Natural killer cell treated with Interleukin-12 subunit alpha and Interleukin-12 subunit beta and Interleukin-15 and Interleukin-18, amount 100 ng/mL, for 72 hours (primary cell): ENCODE data around the gene FBXO21. TPM values are rescaled to one million over a fixed set of nuclear protein-coding genes. Genes with fewer than 3 reads are reported as not detected.
A peak's percentile ranks its signal among the peaks of the same experiment; 100 is the strongest.

Source experiments
- ATAC-seq, 2 donors: fragments of 150-1000 bp; cut with Tn5 transposase in 1 of 2; sonication (Bioruptor Pico), chemical (Tn5 transposase) in 1 of 2; 2 replicates each; pipeline ENCODE4 v1.10.0; 2021
- DNase-seq: peaks from one replicate; pipeline ENCODE4 v3.0.0; 2022; ENCODE audit warnings: low spot score
- H3K27ac Mint-ChIP-seq, 2 donors: 1 replicate in 1 of 2; 2 replicates in 1 of 2; pipeline ENCODE4 v1.8.0; 2022; ENCODE audit warnings: mixed read lengths in 2 of 2, mild to moderate bottlenecking in 1 of 2, moderate library complexity in 1 of 2
- H3K27me3 Mint-ChIP-seq, 2 donors: 1 replicate in 1 of 2; 2 replicates in 1 of 2; pipeline ENCODE4 v1.8.0; 2022; ENCODE audit warnings: mixed read lengths in 2 of 2
- H3K36me3 Mint-ChIP-seq: one replicate; pipeline ENCODE4 v1.8.0; 2022; ENCODE audit warnings: mixed read lengths
- H3K4me1 Mint-ChIP-seq, 2 donors: 1 replicate in 1 of 2; 2 replicates in 1 of 2; pipeline ENCODE4 v1.8.0; 2022; ENCODE audit warnings: low read depth in 2 of 2, mixed read lengths in 2 of 2, mild to moderate bottlenecking in 1 of 2
- H3K4me3 Mint-ChIP-seq: one replicate; pipeline ENCODE4 v1.8.0; 2022; ENCODE audit warnings: mixed read lengths
- H3K9me3 Mint-ChIP-seq: 2 replicates; pipeline ENCODE4 v1.8.0; 2022; ENCODE audit warnings: mixed read lengths
- total RNA-seq, 2 donors: library from RNA; stranded (reverse); gene quantifications; one replicate each; pipeline ENCODE4 v1.2.3, GENCODE V29; 2022

Gene FBXO21
- total RNA-seq, 2 donors from 2014 or later: 30.4 to 37.7 TPM

- H3K9me3 Mint-ChIP-seq: no peaks in the 10 kb centered on the region
- no peaks in the 10 kb centered on the region for H3K27me3 Mint-ChIP-seq
- H3K4me1 Mint-ChIP-seq: peaks cover 14 to 18% of the 10 kb centered on the region in 2 donors
- ATAC-seq (no peak), DNase-seq (no peak)
- peak overlapping the region in 1 of 2 donors; percentile 40 for H3K27ac Mint-ChIP-seq
- no peak overlapping the region for H3K4me3 Mint-ChIP-seq
- H3K36me3 Mint-ChIP-seq: peaks cover 5% of the 10 kb centered on the region
Measured at GRCh38 chr12:117151403-117152031, 38.8 kb downstream of the FBXO21 start.

GRCh38 chr12:117149431-117149830, 40.8 kb downstream of the FBXO21 start:
- no peak overlapping the region for H3K4me3 Mint-ChIP-seq
- DNase-seq: no peak
- no peak overlapping the region for H3K27ac Mint-ChIP-seq
- peaks cover 17 to 18% of the 10 kb centered on the region in 2 donors for H3K4me1 Mint-ChIP-seq
- no peak for ATAC-seq
- H3K36me3 Mint-ChIP-seq: no peaks in the 10 kb centered on the region
- no peaks in the 10 kb centered on the region for H3K9me3 Mint-ChIP-seq
- H3K27me3 Mint-ChIP-seq: no peaks in the 10 kb centered on the region

GRCh38 chr12:117148642-117149041, 41.6 kb downstream of the FBXO21 start:
- ATAC-seq: no peak
- H3K4me3 Mint-ChIP-seq: no peak overlapping the region

GRCh38 chr12:117147639-117148038, 42.6 kb downstream of the FBXO21 start:
- H3K4me1 Mint-ChIP-seq: peaks cover 13 to 17% of the 10 kb centered on the region in 2 donors
- H3K27ac Mint-ChIP-seq: peak overlapping the region in 1 of 2 donors; percentile 4
- H3K36me3 Mint-ChIP-seq: no peaks in the 10 kb centered on the region
- ATAC-seq (no peak), DNase-seq (no peak)
- H3K9me3 Mint-ChIP-seq: no peaks in the 10 kb centered on the region
- H3K4me3 Mint-ChIP-seq: no peak overlapping the region
- H3K27me3 Mint-ChIP-seq: no peaks in the 10 kb centered on the region

More at GRCh38 chr12:117148642-117149041, 41.6 kb downstream of the FBXO21 start:
- no peak for DNase-seq
- no peaks in the 10 kb centered on the region for H3K9me3 Mint-ChIP-seq
- peaks cover 17 to 18% of the 10 kb centered on the region in 2 donors for H3K4me1 Mint-ChIP-seq
- no peak overlapping the region for H3K27ac Mint-ChIP-seq
- no peaks in the 10 kb centered on the region for H3K27me3 Mint-ChIP-seq
- no peaks in the 10 kb centered on the region for H3K36me3 Mint-ChIP-seq

- Mint-ChIP-seq H3K36me3 (no peaks in the 10 kb centered on the region), H3K27ac (no peak overlapping the region), H3K27me3 (no peaks in the 10 kb centered on the region), H3K4me1 (peaks cover 5 to 6% of the 10 kb centered on the region in 2 donors), H3K4me3 (no peak overlapping the region), H3K9me3 (no peaks in the 10 kb centered on the region)
- ATAC-seq (no peak), DNase-seq (no peak)
Measured at GRCh38 chr12:117145597-117146154, 44.6 kb downstream of the FBXO21 start.

- H3K27ac Mint-ChIP-seq: no peak overlapping the region
- no peak for ATAC-seq
- no peaks in the 10 kb centered on the region for H3K36me3 Mint-ChIP-seq
Measured at GRCh38 chr12:117144599-117144998, 45.7 kb downstream of the FBXO21 start.

GRCh38 chr12:117143008-117143532, 47.2 kb downstream of the FBXO21 start:
- H3K27ac Mint-ChIP-seq: no peak overlapping the region
- no peak for ATAC-seq

More at GRCh38 chr12:117144599-117144998, 45.7 kb downstream of the FBXO21 start:
- no peak for DNase-seq
- Mint-ChIP-seq H3K9me3 (no peaks in the 10 kb centered on the region), H3K27me3 (no peaks in the 10 kb centered on the region), H3K4me1 (peaks cover 0 to 3% of the 10 kb centered on the region in 2 donors), H3K4me3 (no peak overlapping the region)

GRCh38 chr12:117142094-117142493, 48.2 kb downstream of the FBXO21 start:
- Mint-ChIP-seq H3K27ac (no peak overlapping the region), H3K27me3 (no peaks in the 10 kb centered on the region), H3K4me1 (peaks cover 0 to 3% of the 10 kb centered on the region in 2 donors), H3K4me3 (no peak overlapping the region), H3K9me3 (no peaks in the 10 kb centered on the region), H3K36me3 (no peaks in the 10 kb centered on the region)
- DNase-seq (no peak), ATAC-seq (no peak)

More at GRCh38 chr12:117143008-117143532, 47.2 kb downstream of the FBXO21 start:
- DNase-seq: no peak
- Mint-ChIP-seq H3K27me3 (no peaks in the 10 kb centered on the region), H3K4me1 (peaks cover 0 to 3% of the 10 kb centered on the region in 2 donors), H3K9me3 (no peaks in the 10 kb centered on the region), H3K4me3 (no peak overlapping the region), H3K36me3 (no peaks in the 10 kb centered on the region)

GRCh38 chr12:117141097-117141898, 49.0 kb downstream of the FBXO21 start:
- Mint-ChIP-seq H3K27ac (no peak overlapping the region), H3K4me1 (peaks cover 0 to 3% of the 10 kb centered on the region in 2 donors), H3K4me3 (no peak overlapping the region), H3K9me3 (no peaks in the 10 kb centered on the region), H3K27me3 (no peaks in the 10 kb centered on the region), H3K36me3 (no peaks in the 10 kb centered on the region)
- no peak for ATAC-seq
- no peak for DNase-seq

- Mint-ChIP-seq H3K9me3 (no peaks in the 10 kb centered on the region), H3K4me1 (no peaks in the 10 kb centered on the region), H3K36me3 (no peaks in the 10 kb centered on the region), H3K27me3 (no peaks in the 10 kb centered on the region), H3K27ac (no peak overlapping the region), H3K4me3 (no peak overlapping the region)
- ATAC-seq: no peak
- DNase-seq: no peak
Measured at GRCh38 chr12:117140397-117141096, 49.7 kb downstream of the FBXO21 start.

GRCh38 chr12:117139025-117139717, 51.1 kb downstream of the FBXO21 start:
- Mint-ChIP-seq H3K4me3 (no peak overlapping the region), H3K27me3 (no peaks in the 10 kb centered on the region), H3K4me1 (peaks cover 1 to 2% of the 10 kb centered on the region in 2 donors), H3K36me3 (no peaks in the 10 kb centered on the region), H3K9me3 (no peaks in the 10 kb centered on the region), H3K27ac (no peak overlapping the region)
- DNase-seq (no peak), ATAC-seq (no peak)

GRCh38 chr12:117134721-117135120, 55.5 kb downstream of the FBXO21 start:
- no peaks in the 10 kb centered on the region for H3K9me3 Mint-ChIP-seq
- H3K4me3 Mint-ChIP-seq: no peak overlapping the region
- H3K27me3 Mint-ChIP-seq: no peaks in the 10 kb centered on the region
- H3K27ac Mint-ChIP-seq: no peak overlapping the region
- H3K36me3 Mint-ChIP-seq: no peaks in the 10 kb centered on the region
- peaks cover 9 to 11% of the 10 kb centered on the region in 2 donors for H3K4me1 Mint-ChIP-seq
- ATAC-seq: no peak
- DNase-seq: no peak

GRCh38 chr12:117134059-117134458, 56.2 kb downstream of the FBXO21 start:
- H3K27me3 Mint-ChIP-seq: no peaks in the 10 kb centered on the region
- H3K4me3 Mint-ChIP-seq: peak overlapping the region; percentile 68
- peaks cover 9 to 11% of the 10 kb centered on the region in 2 donors for H3K4me1 Mint-ChIP-seq
- no peaks in the 10 kb centered on the region for H3K36me3 Mint-ChIP-seq
- peak overlapping the region; percentile 71 to 82 for H3K27ac Mint-ChIP-seq
- peak; percentile 81 to 82 for ATAC-seq
- DNase-seq: peak; percentile 67
- no peaks in the 10 kb centered on the region for H3K9me3 Mint-ChIP-seq
